GM21723 (cell line): ENCODE measurements around the gene ANGPTL5.
"Not testable (repeated sequence)": the region's sequence is repeated elsewhere in the genome, so short reads cannot be mapped to it uniquely, and the experiment has no call there.

ENCODE experiments used
- ATAC-seq: cut with Tn5 transposase; IDR thresholded peaks from one replicate; pipeline ENCODE4 v1.9.1; 2021; ENCODE audit warnings: mild to moderate bottlenecking, moderate library complexity; ENCODE audit not compliant: unreplicated experiment

Gene ANGPTL5

DNA sequence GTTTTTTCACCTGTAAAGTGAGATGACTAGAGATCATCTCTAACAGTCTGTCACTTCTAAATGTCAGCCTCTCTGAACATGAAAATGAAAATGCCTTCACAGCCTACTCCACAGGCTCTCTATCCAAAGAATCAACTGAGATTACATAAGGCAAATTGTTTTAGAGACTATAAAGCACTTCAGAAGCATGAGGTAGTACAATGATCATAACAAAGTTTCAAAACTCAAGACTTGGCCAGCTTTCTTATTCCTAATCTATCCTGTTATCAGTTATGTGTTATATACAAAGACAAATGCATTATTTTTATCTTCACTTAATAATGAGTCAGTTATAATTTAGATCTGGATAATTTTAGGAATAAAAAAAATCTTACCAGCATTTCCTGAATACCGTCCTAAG is 21.8 kb downstream of the ANGPTL5 start:
- no peak for ATAC-seq

DNA sequence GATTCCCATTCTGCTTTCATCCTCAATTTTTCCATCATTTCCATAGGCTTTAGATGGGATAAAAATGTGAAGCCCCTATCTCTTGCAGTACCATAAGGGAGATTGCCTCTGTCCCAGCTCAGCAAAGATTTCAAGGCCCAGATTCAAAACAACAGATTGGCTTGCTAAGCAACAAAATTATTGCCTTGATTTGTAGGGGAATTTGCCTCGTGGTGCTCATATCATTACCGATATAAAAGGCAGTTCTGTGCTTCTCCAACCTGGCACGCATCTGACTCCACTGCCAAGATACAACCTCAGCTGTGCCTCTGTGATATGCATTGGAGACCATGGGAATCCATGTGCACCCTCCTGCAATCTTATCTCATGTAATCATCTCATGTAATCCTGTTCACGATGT is 26.6 kb downstream of the ANGPTL5 start:
- ATAC-seq, result no peak

DNA sequence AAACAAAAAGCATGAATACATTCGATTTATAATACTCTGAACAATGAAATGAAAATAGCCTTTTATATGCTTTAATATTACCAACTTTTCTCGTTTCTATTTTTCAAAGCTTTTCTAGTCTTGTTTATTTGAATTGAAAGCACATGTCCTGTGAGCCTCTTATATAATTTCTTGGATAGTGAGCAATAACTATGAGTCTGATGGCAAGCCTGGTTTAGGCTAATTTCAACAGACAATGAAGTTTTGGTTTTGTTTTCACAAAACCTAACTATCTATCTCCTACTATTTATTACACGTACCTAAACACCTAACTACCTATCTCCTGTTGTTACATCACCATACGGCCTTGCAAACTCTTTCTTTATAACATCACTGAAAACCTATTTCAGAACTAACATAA is 30.7 kb downstream of the ANGPTL5 start:
- ATAC-seq, result no peak

DNA sequence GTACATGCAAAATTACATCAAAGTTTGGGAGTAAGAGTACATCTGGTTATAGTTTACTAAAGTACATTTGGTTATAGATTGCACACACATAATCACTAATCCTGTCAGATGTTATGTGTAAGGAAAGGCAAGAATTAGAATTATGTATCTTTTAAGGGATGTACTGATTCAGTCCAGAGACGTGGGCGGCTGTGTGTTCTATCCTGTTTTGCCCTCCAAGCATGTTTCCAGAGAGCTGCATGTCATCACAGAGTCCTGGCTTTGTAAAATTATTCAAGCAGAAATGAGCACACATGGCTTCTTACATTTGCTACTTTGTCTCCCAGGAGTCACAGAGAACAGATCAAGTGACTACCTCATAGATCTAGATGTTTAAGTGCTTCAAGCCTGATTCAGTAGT is 34.7 kb downstream of the ANGPTL5 start:
- ATAC-seq, result no peak

DNA sequence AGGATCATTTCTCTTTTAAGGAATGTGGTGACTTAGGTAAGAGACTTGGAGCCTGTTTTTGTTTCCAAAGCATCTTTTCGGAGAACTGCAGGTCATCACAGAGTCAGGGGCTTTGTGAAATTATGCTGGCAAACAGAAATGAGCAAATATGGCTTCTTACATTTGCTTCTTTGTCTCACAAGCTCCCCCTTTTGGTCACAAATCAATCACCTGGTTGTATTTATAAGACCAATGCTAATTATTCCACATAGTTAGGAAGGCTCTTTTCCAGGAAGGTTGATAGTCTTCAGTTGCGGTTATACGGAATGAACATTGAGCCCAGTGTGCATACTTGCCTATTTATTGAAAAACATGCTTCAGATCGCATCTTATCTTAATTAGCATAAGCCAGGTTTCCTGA is 36.1 kb downstream of the ANGPTL5 start:
- ATAC-seq, result no peak

DNA sequence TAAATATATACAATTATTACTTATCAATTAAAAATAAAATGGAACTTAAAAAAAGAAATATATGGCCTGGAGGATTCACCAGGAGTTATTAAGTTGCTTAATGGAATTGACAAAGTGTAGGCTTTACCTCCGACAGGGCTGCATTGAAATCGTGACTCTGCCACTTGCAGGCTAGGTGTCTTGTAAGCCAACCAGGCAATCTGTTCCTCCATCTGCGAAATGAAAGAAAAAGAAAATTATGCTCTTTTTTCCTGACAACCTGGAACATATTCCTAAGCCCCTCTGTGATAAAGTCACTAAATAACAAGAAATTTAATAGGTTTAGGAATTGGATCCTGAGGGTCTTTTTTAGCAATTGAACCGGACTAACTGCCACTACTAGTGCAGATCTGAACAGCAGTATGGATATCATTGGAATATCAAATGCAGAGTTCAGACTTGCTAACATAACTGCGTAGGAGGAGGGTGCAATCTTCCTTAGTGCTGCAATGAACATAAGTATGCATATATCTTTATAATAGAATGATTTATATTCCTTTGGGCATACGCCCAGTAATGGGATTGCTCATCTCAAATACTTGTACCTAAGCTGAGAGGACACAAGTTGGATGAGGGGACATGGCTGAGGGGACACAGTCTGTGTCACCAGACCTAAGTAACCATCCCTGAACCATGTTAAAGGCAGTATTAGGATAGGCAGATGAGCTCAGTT is 44.0 kb downstream of the ANGPTL5 start:
- ATAC-seq, result no peak

DNA sequence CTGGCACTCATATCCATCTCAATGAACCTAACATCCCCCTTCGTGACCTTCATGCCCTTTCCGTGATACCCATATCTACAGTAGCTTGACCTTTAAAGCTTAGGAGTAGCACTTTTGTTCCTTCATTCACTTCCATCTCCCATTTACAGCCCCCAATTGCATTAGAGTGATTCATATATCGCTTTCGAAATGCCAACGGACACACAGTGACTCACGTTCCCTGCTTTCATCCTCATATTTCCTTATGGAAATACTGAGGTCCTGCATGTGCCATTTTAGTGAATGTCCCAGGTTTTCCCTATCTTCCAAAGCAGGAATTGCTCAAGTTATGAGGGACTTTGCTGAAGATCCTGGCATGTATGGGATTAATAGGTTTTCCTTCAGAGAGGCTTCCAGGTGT is 45.8 kb downstream of the ANGPTL5 start:
- no peak for ATAC-seq

DNA sequence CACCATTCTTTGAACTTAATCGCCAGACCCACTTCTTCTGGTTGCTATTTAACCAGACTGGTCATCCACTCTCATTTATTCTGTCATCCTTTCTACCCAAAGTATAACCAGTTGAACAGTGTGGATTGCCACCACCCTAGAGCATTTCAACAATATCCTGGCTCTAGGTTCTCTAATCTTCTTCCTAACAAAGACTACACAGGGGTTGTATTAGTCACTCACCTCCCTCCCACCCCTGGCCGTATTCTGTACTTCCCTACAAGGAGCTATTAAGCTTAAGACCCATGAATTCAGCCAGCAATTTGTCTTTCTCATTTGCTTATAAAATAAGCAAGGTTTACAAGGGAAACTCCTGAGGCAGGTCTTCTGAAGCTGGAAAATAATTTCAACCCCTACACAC is 48.4 kb downstream of the ANGPTL5 start:
- no peak for ATAC-seq

DNA sequence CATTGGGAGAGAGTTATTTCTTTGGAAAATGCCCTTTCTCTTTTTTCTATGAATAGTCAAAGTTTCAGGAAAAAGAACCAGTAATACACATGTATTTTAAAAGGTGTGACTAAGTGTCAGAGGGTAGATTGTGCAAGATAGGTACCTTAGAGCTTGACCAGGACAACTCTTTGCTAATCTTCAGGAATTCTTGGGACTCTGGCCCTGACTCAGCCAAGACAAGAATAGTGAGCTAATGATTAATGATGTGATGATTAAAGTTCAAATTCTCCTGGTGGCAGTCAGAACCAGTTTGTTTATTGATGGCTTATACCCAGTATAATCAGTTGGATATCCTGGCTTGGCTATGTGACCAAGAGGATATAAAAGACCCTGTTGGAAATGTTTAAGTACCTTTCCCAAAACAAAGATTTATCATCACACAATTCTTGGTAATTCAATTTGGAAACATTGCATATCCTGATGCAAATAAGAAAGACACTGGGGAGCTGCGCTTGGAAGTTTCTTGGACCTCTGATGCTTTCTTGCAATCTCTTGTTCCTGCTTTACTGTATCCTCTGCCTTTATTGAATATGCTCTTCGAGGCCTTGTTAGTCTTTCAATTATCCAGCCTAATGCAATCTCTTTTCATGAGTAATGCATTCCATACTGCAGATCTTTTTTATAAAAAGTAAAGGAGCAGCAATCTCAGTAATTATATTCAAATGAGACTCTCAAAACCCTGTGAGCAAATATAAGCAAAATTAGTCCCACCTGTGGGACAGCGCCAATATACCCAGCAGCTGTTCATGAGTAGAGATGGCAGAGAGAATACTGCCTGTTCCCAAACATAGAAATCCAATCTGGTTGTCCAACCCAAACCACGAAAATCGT is 49.5 kb downstream of the ANGPTL5 start:
- ATAC-seq, result no peak

DNA sequence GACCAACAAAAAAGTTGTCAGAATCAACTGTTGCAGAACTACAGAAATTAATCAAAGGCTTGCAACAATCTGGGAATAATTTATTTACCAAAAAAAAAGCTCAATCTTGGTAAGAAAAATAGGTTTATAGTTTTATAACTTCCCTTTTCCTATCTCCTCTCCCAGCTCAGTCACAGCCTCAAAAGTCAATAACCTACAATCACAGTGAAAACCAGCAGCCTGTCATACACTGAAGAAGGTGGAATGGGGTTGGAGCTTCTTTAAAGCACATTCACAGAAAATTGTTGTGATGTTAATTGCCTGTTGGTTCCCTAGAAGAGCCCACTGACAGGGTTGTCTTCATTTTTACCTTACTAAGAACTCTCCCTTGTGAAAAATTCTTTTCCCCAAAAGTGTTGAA is 52.2 kb downstream of the ANGPTL5 start:
- ATAC-seq, result no peak

DNA sequence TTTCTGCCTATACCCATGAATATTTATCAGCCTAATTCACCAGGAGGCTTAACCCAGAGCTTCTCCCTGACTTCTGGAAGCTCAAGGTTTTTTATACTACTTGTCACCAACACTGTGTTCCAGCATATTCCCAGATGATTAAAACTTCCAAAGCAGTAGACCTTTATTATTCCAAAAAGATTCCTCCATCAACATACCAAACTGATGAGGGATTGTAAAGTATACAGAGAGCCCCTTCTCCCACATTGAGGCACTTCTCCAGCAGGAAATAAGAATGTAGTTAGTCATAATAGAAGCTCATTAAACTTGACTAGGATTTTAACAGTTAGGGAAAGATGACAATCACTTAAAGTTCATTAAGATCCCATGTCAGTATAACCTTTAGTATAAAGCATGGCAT is 53.0 kb downstream of the ANGPTL5 start:
- ATAC-seq, result no peak

DNA sequence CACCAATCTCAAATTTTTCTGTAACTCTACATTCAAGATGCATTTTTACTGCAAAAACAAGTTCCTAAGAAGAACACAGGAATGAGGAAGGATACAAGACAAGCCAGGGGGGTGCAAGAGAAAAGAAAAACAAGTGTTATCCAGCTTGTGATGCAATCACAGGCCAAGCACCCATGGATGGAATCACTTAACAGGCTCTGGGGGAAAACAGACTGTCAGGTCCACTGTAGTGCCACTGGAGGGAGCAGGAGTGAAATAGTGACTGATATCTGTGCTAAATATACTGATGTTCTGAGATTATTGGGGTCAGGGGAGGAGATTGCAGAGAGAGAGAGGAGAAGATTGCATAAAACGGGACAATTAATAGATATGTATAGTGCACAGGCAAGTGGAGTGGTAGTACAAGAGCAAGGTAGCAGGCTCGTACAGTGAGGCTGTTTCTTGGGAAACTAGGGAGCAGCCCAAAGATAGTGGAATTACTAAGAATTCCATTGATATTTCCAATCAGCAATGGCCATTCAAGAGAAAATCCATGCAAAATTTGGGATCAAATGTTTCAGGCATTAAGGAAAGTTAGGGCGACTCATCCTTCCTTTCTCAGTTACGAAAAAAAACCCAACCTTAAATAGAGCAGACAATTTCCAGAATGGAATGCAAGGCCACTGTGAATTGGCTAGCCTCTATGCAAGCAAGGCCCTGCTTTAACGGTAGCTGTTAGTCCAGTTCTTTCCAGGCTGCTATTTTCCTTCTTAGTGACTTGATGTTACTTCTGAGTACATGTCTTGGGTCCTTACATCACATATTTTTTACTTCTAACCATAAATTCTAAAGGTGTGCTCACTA is 53.7 kb downstream of the ANGPTL5 start:
- ATAC-seq, result no peak

DNA sequence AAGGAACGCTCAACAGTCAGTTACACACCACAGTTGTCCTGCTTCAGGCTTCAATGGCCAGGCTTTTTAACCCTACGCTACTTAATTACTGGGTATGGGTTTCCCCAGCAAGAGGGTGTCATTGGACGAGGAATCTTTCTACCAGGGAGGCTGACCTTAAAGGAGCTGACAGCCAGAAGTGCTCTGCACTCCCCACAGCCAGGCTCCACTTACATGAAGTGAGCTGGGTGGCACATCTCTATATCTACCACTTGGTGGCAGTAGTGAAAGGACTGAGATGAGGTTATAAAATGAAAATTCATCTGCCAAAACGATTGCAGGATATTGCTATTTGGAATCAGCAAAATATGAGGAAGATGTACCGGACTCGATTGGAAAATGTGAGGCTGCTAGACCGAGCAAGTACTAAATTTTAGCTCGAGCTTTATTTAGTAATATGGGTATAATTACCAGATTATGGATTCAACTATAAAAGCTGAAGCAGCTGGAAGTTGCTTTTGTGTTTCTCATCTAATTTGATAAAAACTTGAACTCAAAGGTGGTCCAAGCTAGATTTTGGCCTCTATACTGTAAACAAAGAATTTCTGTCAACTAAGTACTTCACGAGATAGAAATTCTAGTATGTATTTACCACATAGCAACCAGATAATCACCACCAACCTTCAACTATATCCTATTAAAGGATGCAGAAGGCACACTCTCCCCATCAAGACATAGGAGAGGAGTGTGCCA is 55.5 kb downstream of the ANGPTL5 start:
- ATAC-seq, result peak; percentile 80

DNA sequence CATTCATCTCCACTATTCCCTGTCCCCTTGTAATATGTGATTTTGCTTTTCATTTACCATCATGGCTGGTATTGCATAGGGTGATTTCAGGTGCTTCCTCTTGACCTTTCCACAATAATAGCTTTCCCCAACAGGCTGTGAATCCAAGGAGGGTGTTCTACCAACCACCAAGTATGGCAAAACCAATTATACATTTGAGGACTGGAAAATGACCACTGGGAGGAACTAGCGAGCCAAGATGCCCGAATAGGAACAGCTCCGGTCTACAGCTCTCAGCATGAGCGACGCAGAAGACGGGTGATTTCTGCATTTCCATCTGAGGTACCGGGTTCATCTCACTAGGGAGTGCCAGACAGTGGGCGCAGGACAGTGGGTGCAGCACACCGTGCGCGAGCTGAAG is 64.1 kb downstream of the ANGPTL5 start:
- ATAC-seq, result not testable (repeated sequence)

DNA sequence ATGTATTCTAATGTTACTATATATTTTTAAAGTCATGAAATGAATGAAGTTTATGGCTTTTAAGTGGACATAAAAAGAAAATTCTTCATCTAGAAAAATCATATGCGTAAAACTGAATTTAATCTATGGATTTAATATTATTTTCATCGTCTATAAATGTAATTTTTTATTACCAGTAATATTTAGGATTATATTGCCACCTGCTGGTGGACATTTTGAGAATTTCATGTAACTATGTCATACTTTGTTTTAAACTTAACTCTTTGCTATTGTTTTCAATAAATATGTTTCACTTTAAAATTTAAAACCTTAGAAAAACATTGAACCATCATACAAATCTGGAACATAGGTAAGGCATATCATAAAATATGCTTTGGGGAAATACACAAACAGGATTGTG is 68.1 kb downstream of the ANGPTL5 start:
- no peak for ATAC-seq

DNA sequence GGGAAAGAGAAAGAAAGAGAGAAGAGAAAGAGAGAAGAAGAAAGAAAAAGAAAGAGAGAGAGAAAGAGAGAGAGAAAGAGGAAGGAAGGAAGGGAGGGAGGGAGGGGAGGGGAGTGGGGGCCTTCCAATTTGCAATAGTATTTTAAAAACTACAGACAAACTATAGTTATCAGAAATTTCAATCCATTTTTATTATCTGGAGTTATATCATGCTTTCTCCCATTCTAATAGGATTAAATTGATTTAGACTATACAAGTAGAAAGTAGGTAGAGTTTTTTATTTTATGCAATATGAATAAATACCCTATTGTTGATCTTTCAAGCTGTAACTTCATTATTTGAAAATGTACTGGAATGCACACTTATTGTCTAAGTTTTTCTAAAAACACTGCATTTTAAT is 71.7 kb downstream of the ANGPTL5 start:
- no peak for ATAC-seq

DNA sequence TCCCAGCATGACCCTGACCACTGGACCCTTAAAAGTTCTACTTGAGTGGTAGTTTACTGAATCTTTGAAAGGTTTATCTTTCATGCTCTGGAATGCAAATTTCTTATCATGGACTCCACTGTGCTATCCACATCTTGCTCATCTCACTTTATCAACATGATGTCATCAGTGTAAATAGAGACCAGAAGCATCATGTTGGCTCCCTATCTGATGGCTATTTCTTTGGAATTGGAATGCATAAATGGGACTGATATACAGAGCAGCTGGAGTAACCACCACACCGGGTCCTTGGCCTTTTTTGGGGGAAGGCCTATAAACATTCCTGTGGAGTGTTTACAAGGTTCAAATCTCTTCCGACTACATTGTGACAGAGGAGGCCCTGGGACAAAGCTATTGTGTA is 75.6 kb downstream of the ANGPTL5 start:
- no peak for ATAC-seq
